Bone marrow (tissue), 2 donors: ENCODE measurements around the gene BIN1.
A peak's percentile ranks its signal among the peaks of the same experiment; 100 is the strongest.

Experiments used
- DNase-seq, 2 donors: peaks; one replicate each; lab custom pipeline; 2025; lab: John Stamatoyannopoulos, UW

BIN1 gene

DNA sequence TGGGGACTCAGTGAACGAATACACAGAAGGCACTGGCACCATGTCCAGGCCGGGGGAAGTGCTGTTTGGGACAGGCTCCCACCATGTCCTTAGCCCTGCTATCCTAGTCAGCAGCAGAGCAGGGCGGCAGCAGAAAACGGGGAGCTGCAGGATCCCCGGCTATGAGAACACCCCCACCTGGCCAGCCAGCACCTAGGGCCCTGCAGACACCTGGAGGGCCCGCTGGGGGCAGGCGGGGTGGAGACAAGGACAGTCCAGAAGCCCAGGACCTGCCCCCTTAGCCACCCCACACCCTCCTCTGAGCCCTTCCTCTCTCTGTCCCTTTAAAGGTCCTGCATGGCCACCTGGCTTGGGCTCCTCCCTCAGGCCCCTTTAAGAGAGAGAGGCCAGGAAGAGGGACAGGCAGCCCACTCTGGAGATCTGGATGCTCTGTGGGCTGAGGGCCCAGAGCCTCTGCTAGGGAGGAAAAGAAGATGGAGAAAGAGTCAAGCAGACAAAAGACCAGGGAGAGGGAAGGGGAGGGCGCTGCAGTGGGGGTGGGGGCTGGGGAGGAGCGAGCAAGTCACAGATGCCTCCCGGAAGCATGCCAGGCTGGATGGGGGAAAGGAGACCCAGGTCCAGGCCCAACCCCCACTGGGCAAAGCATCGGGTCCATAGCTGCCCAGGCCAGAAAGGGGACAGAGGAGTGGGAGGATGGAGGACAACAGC, 48.6 kb downstream of the BIN1 start:
- no peak for DNase-seq

DNA sequence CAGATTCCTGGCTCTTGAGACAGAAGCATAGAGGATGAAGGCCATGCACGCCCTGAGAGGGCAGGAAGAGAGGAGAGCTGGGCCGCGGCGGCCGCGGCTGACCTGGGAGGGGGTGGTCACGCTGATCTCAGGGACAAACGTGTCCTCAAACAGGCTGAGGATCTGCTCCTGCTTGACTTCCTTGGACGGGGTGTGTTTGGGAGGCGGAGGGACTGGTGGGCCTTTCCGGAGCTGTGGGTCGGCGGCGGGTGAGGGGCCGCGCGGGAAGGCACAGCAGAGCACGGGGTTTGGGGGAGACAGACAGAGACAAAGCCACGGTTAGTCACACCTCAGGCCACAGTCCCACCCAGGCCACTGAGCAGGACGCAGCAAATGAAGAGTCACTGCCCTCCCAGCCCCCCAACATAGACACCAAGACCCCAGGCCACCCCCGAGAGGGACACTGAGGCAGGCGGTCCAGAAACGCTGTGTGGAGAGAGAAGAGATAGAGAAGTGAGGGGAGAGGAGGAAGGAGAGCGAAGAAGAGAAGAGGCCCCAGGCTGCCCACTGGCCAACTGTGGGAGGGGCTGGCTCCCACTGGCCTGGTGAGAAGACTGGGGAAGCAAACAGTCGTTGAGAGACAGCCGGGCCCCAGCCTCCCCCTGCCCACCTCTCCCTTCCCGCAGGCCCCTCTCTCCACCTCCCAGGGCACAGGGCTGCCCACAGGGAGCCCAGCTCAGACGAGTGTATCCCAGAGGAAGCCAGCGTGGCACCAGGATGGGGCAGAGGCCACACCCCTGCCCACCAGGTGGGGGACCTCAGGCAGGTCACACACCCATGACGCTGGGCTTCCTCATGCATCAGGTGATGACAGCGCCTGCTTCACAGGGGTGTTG, 49.3 kb downstream of the BIN1 start:
- no peak for DNase-seq

- no peak for DNase-seq
Observed at GRCh38 chr2:127056631-127057370, 50.2 kb downstream of the BIN1 start.

DNA sequence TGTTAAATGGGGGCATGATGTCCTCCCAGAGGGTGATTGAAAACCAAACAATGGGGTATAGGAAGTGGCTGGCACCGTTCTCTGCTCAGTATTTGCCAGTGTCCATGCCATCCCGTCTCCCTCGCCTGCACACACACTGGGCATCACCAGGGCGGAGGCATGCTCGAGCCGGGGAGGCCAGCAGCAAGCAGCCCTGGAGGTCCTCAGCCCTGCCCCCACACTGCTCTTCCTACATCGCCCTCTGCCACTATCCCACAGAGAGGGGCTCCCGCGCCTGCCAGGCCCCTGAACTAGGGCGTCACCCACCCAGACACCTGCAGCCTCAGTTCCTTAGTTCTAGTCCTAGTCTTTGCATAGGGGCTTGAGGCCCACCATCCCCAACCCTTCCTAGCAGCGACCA, 50.9 kb downstream of the BIN1 start:
- no peak for DNase-seq

GRCh38 chr2:127055786-127056076, 51.2 kb downstream of the BIN1 start:
- no peak for DNase-seq

DNA sequence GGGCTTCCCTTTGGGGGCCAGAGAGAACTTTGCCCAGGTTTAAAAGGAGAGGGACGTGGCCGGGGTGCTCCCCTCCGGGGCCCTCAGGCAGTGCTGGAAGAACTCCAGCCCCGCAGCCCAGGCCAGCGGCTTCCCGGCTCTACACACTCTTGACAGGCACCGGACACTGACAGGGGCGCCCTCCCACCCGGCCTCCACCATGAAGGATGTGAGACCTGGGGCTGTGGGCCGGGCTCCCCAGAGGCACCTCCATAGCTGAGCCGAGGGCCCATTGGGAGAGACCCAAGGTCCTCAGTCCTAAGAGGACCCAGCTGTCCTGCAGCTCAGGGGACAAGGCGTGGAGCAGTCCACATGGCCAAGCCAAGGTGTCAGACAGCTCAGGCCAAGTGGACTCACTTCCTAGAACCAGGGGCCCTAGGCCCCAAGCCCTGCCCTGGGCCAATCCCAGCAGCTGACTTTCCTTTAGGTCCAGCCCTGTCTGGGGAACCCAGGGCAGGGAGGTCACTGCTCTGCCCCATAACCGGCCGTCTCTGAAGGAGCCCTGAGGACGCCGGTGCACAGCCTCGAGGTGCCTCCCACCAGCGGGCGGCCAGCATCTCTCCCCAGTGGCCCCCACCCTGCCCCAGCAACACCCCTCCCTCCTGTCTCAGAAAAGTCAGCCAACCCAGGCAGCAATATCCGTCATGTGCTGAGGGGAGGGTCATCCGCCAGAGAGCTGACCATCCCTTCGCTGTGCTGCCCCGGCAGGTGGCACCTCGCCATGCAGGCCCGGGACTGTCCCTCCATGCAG, 51.8 kb downstream of the BIN1 start:
- DNase-seq = no peak

GRCh38 chr2:127054604-127054930, 52.4 kb downstream of the BIN1 start:
- DNase-seq = no peak

DNA sequence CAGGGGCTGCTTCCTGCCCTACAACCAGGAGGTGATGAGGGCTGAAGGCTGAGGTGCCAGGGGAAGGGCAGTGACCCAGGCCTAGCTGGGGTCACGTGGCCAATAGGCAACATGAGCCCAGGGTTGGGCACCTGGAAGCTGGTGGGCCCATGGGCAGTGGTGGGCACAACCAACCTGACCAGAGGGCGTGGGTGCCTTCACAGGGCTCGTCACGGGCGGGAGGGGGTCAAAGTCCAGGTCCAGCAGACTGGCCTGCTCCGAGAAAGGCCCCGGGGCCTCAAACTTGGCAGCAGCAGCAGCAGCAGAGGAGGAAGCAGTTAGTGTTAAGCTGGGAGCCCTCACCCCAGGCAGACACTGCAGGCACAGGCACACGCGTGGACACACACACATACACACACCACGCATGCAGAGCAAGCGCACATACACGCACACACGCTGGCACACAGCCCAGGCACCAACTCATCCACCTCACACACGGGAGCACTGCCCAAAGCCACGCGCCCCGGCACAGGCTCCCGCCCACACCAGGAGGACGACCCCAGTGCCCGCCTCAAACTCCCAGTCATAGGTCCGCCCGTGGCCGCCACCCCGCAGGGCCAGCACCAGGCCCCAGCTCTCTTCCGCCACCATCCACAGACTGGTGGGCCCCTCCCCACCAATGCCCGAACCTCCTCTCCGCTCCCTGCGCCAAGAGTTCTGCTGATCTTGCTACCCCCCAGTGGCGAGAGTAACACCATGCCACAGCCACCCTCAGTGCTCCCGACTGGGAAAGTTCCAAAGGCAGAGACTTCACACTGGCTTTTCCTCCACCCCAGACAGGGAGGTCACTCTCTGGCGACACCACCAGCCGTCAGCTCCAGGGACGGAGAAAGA, 53.0 kb downstream of the BIN1 start:
- DNase-seq = no peak

DNA sequence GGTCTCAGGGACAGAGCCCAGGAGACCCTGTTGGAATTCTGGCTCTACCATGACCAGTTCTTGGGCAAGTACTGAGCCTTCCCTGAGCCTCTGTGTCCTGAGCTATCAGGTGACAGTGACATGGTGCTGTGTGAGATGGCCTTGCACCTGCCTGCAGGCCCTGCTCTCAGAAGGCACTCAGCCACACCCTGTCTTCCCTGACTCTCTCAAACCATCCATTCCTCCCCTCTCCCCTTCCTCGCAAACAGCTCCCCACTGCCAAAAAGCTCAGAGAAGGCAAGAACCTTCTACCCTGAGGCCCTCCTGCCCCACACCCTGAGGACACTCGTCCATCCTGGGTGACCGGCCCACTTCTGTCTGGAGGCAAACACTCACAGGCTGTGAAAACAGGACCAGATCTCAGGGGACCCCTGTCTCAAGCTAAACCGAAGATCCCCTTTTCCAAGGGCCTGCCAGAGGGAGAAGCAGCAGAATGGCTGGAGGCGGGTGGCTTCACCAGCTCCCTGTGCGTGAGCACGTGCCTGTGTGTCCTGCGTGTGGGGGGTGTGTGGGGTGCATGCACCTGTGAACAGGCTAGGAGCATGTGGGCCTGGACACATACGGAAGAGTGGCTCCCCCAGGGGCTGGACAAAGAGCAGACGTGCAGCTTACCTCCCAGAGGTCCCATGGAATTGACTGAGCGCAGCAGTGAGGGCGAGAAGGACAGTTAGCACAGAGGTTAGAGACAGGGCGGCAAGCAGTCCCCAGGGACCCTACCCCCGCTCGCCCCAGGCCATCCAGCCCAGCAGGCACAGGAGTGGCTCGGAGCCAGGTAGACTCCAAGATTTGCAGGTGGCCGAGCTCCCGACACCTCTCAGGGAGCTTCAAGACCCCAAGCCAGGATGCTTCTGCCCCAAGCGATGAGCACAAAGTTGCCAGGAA, 53.9 kb downstream of the BIN1 start:
- no peak for DNase-seq

- no peak for DNase-seq
Observed at GRCh38 chr2:127052057-127052770, 54.7 kb downstream of the BIN1 start.

GRCh38 chr2:127051116-127052056, 55.6 kb downstream of the BIN1 start:
- no peak for DNase-seq

DNA sequence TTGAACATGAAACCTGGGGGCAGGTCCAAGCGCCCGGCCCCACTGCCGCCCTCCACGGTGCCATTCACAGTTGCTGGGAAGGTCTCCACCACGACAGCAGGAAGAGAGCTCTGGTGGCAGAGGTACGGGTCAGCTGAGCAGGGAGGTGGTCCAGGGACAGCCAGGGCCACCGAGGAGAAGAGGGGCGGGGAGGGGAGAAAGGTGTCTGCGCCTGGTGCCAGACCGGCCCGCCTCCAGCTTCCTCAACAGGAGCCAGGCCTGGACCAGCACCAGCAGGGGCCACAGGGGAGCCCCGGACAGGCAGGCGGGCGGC, 56.2 kb downstream of the BIN1 start:
- DNase-seq = no peak

DNA sequence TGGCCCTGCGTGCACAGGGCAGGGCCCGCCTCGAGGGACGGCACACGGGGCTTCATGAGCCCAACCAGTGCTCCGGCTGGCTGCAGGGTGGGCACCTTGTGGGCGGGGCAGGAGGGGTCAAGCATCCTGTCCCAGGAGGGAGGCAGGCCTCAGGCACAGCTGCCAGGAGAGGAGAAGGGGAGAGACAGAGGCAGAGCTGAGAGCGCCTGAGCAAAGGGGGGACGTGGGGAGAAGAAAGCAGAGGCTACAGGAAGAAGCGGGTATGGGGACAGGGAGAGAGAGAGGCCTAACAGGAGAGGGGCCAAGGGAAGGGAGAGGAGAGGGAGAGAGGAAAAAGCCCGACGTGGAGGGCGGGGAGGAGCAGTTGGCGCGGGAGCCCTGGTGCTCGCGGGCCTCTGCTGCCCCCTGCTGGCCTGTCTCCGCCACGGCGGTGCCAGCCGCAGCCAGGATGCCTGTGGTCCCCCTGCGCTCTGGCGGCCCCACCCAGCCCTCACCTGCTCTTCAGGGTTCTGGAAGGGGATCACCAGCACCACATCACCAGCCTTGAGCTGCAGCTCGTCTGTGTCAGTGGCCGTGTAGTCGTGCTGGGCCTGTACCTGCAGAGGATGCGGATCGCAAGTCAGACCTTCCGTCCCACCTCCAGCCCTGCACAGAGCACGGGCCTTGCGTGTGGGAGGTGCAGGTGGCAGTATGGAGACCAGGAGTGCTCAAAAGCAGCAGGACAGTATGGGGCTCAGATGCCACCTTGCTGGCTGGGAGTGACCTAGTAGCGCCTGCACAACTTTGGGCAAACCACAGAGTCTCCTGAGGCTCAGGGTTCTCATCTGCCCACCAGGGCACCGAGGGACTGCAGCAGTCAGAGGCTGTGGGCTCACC, 56.8 kb downstream of the BIN1 start:
- peak; percentile 15 to 22 for DNase-seq

GRCh38 chr2:127048969-127049897, 57.7 kb downstream of the BIN1 start:
- no peak for DNase-seq

- DNase-seq = no peak
Observed at GRCh38 chr2:127048618-127048935, 58.4 kb downstream of the BIN1 start.
